ENCODE measurements around the gene RNF41.

RNF41 gene

DNA sequence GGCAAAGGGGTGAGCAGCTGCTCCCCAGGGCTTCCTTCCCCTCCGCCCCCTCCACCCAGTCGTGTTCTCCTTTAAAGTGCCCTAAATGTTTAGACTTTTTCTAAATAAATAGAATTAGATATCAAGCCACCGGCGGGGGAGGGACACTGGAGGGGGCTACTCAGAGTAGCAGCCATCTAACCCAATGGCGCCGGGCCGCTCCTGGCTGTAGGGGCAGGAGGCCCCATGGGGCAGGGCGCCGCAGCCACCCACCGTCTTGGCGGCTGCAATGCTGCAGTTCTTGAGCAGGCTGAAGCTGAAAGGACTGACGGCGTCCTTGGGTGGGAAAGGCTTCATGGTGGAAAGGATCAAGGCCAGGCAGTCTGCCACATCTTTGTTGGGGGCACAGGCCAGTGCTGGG, 21.3 kb upstream of the RNF41 start:
- DNase-seq = no peak

- DNase-seq = no peak
Observed at GRCh38 chr12:56241424-56242303, 19.9 kb upstream of the RNF41 start.

DNA sequence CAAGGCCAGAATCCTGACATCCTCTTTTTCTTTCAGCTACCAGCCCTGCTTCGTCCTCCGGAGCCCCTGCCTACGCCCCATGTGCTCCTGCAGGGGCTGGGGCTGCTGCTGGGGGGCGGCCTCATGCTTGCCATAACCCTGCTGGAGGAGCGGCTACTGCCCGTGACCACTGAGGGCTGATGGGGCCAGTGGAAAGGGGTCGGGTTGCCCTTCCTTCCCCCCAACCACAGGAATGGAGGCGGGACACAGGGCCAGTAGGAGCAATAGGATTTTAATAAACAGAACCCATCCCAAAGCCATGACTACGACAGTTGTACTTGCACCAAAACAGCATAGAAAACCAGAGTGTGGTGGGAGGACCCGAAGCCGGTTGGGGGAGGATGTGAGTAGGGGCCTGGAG, 15.8 kb upstream of the RNF41 start:
- DNase-seq = no peak

DNA sequence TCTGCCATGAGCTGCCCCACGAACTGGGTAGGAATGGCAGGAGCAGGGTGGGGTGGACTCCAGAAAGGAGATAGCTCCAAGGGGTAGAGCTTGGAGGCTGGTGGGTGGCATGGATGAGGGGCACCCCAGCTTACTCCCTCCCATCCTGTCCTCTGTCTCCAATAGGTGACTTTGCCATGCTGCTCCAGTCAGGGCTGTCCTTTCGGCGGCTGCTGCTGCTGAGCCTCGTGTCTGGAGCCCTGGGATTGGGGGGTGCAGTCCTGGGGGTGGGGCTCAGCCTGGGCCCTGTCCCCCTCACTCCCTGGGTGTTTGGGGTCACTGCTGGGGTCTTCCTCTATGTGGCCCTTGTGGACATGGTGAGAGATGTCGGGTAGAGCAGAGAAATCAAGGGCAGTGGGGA, 15.3 kb upstream of the RNF41 start:
- no peak for DNase-seq

DNA sequence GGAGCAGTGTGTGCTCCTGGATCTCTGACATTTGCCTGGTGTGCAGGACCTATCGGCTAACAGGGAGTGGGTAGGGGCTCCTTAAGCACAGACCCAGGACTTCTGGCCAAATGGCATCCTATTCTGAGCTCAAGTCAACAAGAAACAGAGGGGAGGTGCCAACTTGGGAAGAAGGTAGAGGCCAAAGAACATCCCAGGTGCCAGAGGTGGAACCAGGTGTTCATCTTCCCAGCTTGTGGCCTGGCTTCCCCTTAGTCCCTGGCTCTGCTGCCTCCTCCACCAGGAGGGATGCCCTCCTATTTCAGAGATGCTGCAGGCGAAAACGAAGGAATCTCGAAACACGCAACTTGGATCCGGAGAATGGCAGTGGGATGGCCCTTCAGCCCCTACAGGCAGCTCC, 14.4 kb upstream of the RNF41 start:
- no peak for DNase-seq

GRCh38 chr12:56234746-56235436, 13.2 kb upstream of the RNF41 start:
- DNase-seq = no peak

- DNase-seq = no peak
Observed at GRCh38 chr12:56231184-56231582, 9.5 kb upstream of the RNF41 start.

DNA sequence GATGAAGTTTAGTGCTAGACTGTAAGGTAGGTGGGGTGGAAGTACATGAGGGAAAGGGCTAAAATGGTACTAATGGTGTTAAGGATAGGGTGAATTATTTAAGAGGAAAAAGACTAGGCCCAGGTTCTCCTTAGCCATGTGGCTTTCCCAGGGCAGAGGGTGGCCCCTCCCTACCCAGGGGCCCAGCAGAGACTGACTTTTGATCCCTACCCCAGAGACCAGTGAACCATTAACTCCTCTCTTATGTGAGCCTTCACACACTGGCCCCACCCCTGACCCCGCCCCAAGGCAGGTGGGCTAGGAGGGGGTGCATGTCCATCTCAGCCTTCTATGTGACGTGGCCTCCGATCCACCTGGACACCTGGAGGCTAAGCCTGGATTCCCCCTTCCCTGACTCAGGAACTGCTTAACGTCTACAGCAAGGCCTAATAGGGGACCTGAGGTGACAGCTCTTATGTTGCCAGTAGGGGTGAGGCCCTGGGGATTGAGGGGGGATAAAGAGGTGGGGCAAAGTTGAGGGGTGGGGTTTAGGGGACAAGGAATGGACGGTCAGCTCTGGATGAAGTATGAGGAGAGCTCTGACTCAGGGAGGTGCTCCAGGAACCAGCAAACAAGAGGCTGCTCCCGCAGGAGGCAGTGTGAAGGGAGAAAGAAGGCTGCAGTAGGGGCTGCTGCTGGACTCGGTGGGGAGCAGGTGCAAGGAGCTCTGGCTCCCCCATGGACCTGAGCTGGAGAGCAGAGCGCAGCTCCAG, 8.9 kb upstream of the RNF41 start:
- no peak for DNase-seq

DNA sequence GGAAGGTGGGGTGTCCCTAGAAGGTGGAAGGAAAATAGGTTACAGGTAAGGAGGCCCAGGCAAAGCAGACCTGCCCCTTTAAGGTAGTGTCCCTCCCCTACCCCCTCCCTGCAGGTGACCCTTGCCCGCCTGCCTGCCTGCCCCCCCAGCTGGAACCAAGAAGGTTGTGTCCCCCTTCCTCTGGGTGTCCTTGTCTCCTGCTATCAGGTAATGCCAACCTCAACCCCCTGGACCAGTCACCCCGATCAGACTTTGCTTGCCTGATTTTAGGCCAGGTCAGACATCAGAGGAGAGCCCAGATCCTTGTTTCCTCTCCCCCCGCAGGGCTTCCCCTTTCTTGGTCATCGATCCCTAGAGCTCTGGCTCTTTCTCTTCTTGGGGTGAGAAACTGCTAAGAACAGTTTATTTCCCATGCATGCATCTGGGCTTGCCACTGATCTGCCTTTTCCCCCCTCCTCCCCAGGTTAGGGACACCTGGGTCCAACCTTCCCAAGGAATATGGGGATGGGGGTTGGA, 8.3 kb upstream of the RNF41 start, which contains the start of gene SLC39A5:
SLC39A5 (plus strand) TSS at position 136 of the 516 bp plus-strand sequence. CDS start 1,224 bp downstream, outside the sequence.
- no peak for DNase-seq

- DNase-seq = no peak
Observed at GRCh38 chr12:56229082-56229481, 7.4 kb upstream of the RNF41 start.

DNA sequence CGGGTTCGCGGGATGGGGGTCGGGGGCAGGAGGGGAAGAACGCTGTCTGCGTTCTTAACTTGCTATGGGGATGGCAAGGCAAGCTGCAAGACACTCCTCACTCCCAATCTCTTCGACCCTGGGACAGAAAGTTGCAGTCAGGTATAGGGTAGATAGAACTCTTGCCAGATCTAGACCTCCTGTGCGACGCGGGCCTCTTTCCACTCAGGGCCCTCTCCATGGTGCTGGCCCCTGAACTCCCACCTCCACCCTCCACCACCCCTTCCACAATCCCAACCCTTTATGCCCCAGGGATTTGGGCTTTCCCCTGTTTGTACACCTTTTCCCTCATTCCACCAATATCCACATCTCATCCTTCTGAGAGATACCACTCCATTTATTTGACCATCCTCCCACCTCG, 3.2 kb upstream of the RNF41 start:
- no peak for DNase-seq

DNA sequence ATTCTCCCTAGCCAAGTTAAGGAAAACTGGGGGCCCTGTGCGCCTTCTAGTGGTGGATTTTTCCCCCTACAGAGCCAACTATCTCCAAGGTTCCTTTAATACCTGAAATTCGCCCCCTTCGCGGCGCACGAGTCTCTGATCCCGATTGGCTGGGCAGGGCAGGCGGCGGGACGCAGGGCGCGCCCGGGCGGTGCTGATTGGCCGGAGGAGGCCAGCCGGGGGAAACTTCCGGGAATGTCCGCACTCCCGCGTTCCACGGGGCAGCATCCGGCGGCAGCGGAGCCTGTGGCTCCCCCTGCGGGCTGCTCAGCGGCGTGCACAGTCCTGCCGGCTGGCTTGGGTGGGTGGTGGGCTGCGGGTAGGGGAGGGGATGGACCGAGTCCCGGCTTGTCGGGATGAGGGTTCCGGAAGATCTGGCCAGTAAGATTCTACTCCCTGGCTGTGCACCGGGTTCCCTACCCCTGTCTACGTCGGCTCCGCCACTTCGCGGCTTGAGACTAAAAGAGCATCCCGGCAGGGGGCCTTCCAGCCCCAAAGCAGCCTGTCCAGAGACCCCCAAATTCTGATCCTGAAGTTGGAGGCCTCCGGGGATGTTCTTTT, 2.5 kb upstream of the RNF41 start, which contains the start of gene NABP2:
NABP2 (plus strand) TSS at position 241 of the 600 bp plus-strand sequence. CDS start 515 bp downstream, outside the sequence.
- DNase-seq = peak; percentile 99

GRCh38 chr12:56223571-56224101, 1.9 kb upstream of the RNF41 start:
- no peak for DNase-seq

GRCh38 chr12:56222531-56222895, 791 bp upstream of the RNF41 start:
- no peak for DNase-seq

GRCh38 chr12:56221232-56221756, 428 bp downstream of the RNF41 start:
- peak; percentile 86 for DNase-seq

GRCh38 chr12:56220611-56221231, 1.0 kb downstream of the RNF41 start:
- no peak for DNase-seq

GRCh38 chr12:56219840-56220239, 1.9 kb downstream of the RNF41 start:
- no peak for DNase-seq

DNA sequence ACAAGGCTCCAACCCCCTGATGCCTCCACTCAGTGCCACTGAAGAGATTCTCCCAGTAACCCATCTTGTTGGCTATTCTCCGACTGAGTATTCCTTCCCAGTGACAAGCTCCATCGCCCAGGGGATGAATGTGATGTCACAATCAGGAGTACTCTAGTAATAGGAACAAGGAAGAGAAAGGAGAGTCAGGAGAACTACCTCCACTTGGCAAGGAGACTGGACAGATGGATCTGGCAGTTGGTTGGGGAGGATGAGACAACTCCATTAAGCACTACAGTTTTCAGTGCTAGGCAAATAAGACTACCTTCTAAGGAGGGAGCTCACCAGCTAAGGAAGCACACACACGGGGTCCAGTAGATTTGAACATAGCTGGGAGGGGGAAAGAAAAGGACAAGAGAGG, 5.3 kb downstream of the RNF41 start:
- no peak for DNase-seq

GRCh38 chr12:56213878-56214277, 7.8 kb downstream of the RNF41 start:
- no peak for DNase-seq

- no peak for DNase-seq
Observed at GRCh38 chr12:56212361-56212760, 9.4 kb downstream of the RNF41 start.

- DNase-seq = no peak
Observed at GRCh38 chr12:56208006-56208405, 13.7 kb downstream of the RNF41 start.

Data from right hindlimb (tissue), 1 donor.